NOMO-1 (cell line): ENCODE data around the gene GREB1L.
A peak's percentile ranks its signal among the peaks of the same experiment; 100 is the strongest.

Source experiments
- DNase-seq, 2 experiments: peaks; one replicate each; lab custom pipeline; 2025; ENCODE audit not compliant: unreplicated experiment in 2 of 2; lab: John Stamatoyannopoulos, UW

The GREB1L gene

GRCh38 chr18:21443776-21444464 lies 201.9 kb downstream of the GREB1L start:
- DNase-seq: no peak

GRCh38 chr18:21444465-21445212 lies 202.6 kb downstream of the GREB1L start:
- DNase-seq: peak in 1 of 2 experiments; percentile 25

- no peak for DNase-seq
Observed at GRCh38 chr18:21448299-21448698, 206.3 kb downstream of the GREB1L start.

- no peak for DNase-seq
Observed at GRCh38 chr18:21449367-21450290, 207.6 kb downstream of the GREB1L start.

- DNase-seq: no peak
Observed at GRCh38 chr18:21450503-21450902, 208.5 kb downstream of the GREB1L start.

- no peak for DNase-seq
Observed at GRCh38 chr18:21450913-21451312, 208.9 kb downstream of the GREB1L start.

GRCh38 chr18:21451851-21452250 lies 209.8 kb downstream of the GREB1L start:
- DNase-seq: no peak

- no peak for DNase-seq
Observed at GRCh38 chr18:21452276-21452780, 210.3 kb downstream of the GREB1L start.

- DNase-seq: no peak
Observed at GRCh38 chr18:21452796-21453510, 210.9 kb downstream of the GREB1L start.

GRCh38 chr18:21453511-21453901 lies 211.5 kb downstream of the GREB1L start:
- no peak for DNase-seq

- DNase-seq: no peak
Observed at GRCh38 chr18:21454725-21455124, 212.7 kb downstream of the GREB1L start.

GRCh38 chr18:21456428-21457178 lies 214.6 kb downstream of the GREB1L start:
- DNase-seq: no peak

- DNase-seq: no peak
Observed at GRCh38 chr18:21457179-21457535, 215.1 kb downstream of the GREB1L start.

GRCh38 chr18:21458310-21458709 lies 216.3 kb downstream of the GREB1L start:
- DNase-seq: no peak

- DNase-seq: no peak
Observed at GRCh38 chr18:21458788-21459187, 216.8 kb downstream of the GREB1L start.

- no peak for DNase-seq
Observed at GRCh38 chr18:21459706-21460286, 217.8 kb downstream of the GREB1L start.

- no peak for DNase-seq
Observed at GRCh38 chr18:21461460-21461859, 219.4 kb downstream of the GREB1L start.

GRCh38 chr18:21463718-21464117 lies 221.7 kb downstream of the GREB1L start:
- no peak for DNase-seq

GRCh38 chr18:21468514-21469164 lies 226.6 kb downstream of the GREB1L start:
- no peak for DNase-seq
